Nucleus accumbens (tissue), 56 donors: ENCODE results near the gene SSH2.
"Not testable (repeated sequence)": the region's sequence is repeated elsewhere in the genome, so short reads cannot be mapped to it uniquely, and the experiment has no call there.

ENCODE experiments used
- DNase-seq, 56 donors: peaks; one replicate each; lab custom pipeline; 2025; lab: John Stamatoyannopoulos, UW

SSH2 gene

GRCh38 chr17:29883497-29883896, 46.5 kb downstream of the SSH2 start:
- no peak for DNase-seq

- DNase-seq: no peak
Observed at GRCh38 chr17:29881256-29881655, 48.8 kb downstream of the SSH2 start.

GRCh38 chr17:29880031-29880430, 50.0 kb downstream of the SSH2 start:
- no peak for DNase-seq

- no peak for DNase-seq
Observed at GRCh38 chr17:29874931-29875596, 55.0 kb downstream of the SSH2 start.

GRCh38 chr17:29874358-29874757, 55.7 kb downstream of the SSH2 start:
- not testable (repeated sequence) for DNase-seq

GRCh38 chr17:29873476-29873875, 56.6 kb downstream of the SSH2 start:
- no peak for DNase-seq

- no peak for DNase-seq
Observed at GRCh38 chr17:29870836-29871465, 59.1 kb downstream of the SSH2 start.

GRCh38 chr17:29867643-29868181, 62.3 kb downstream of the SSH2 start:
- DNase-seq: no peak

- no peak for DNase-seq
Observed at GRCh38 chr17:29866746-29867404, 63.2 kb downstream of the SSH2 start.

GRCh38 chr17:29864615-29865014, 65.4 kb downstream of the SSH2 start:
- DNase-seq: no peak

- not testable (repeated sequence) for DNase-seq
Observed at GRCh38 chr17:29864123-29864522, 65.9 kb downstream of the SSH2 start.

GRCh38 chr17:29862951-29863350, 67.1 kb downstream of the SSH2 start:
- no peak for DNase-seq

GRCh38 chr17:29862127-29862526, 67.9 kb downstream of the SSH2 start:
- DNase-seq: no peak

GRCh38 chr17:29859445-29859844, 70.6 kb downstream of the SSH2 start:
- DNase-seq: not testable (repeated sequence)

GRCh38 chr17:29857823-29858222, 72.2 kb downstream of the SSH2 start:
- DNase-seq: no peak

GRCh38 chr17:29857105-29857504, 72.9 kb downstream of the SSH2 start:
- not testable (repeated sequence) for DNase-seq

GRCh38 chr17:29855686-29856085, 74.3 kb downstream of the SSH2 start:
- DNase-seq: no peak

GRCh38 chr17:29848737-29849136, 81.3 kb downstream of the SSH2 start:
- no peak for DNase-seq

GRCh38 chr17:29847527-29848400, 82.3 kb downstream of the SSH2 start:
- peak in 6 of 56 donors; percentile 3 to 38 (median 13) for DNase-seq

GRCh38 chr17:29847118-29847517, 82.9 kb downstream of the SSH2 start:
- DNase-seq: no peak

- no peak for DNase-seq
Observed at GRCh38 chr17:29846298-29846697, 83.7 kb downstream of the SSH2 start.
